ENCODE measurements around the gene CARD18. TPM values are rescaled to one million over a fixed set of nuclear protein-coding genes. Genes with fewer than 3 reads are reported as not detected.

CARD18 gene
- total and polyA plus RNA-seq, 2 of the 13 experiments (the other 11 are each of a cell fraction or from before 2014, with no cell fraction given), result not detected

DNA sequence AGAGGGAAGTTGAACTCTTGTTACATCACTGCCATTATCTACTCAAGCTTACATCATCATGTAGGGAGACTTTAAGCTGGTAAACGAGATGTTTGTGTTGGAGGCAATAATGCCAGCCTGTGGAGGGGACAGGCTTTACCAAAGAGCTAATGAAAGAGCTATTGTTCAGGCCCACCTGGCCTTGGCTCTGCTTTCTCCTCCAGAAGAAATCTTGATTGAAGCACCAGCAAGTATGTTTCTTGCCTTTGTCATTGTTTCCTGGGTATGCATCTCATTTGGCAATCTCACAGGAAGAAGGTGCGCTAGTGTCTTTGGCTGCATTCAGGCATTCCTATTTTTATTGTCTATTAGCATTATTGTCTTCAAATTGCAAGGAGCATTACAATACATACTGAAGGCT, 16.7 kb upstream of the CARD18 start (continued):
- TF ChIP-seq, protein P1, sequence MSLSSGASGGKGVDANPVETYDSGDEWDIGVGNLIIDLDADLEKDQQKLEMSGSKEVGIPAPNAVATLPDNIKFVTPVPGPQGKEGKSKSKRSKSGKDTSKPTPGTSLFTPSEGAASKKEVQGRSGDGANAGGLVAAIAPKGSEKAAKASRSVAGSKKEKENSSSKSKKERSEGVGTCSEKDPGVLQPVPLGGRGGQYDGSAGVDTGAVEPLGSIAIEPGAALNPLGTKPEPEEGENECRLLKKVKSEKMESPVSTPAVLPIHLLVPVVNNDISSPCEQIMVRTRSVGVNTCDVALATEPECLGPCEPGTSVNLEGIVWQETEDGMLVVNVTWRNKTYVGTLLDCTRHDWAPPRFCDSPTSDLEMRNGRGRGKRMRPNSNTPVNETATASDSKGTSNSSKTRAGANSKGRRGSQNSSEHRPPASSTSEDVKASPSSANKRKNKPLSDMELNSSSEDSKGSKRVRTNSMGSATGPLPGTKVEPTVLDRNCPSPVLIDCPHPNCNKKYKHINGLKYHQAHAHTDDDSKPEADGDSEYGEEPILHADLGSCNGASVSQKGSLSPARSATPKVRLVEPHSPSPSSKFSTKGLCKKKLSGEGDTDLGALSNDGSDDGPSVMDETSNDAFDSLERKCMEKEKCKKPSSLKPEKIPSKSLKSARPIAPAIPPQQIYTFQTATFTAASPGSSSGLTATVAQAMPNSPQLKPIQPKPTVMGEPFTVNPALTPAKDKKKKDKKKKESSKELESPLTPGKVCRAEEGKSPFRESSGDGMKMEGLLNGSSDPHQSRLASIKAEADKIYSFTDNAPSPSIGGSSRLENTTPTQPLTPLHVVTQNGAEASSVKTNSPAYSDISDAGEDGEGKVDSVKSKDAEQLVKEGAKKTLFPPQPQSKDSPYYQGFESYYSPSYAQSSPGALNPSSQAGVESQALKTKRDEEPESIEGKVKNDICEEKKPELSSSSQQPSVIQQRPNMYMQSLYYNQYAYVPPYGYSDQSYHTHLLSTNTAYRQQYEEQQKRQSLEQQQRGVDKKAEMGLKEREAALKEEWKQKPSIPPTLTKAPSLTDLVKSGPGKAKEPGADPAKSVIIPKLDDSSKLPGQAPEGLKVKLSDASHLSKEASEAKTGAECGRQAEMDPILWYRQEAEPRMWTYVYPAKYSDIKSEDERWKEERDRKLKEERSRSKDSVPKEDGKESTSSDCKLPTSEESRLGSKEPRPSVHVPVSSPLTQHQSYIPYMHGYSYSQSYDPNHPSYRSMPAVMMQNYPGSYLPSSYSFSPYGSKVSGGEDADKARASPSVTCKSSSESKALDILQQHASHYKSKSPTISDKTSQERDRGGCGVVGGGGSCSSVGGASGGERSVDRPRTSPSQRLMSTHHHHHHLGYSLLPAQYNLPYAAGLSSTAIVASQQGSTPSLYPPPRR (CRISPR knock-in tag; IDR thresholded peaks at IDR 0.05; ENCODE audit: borderline replicate concordance), result no peak
- TF ChIP-seq, protein P2, sequence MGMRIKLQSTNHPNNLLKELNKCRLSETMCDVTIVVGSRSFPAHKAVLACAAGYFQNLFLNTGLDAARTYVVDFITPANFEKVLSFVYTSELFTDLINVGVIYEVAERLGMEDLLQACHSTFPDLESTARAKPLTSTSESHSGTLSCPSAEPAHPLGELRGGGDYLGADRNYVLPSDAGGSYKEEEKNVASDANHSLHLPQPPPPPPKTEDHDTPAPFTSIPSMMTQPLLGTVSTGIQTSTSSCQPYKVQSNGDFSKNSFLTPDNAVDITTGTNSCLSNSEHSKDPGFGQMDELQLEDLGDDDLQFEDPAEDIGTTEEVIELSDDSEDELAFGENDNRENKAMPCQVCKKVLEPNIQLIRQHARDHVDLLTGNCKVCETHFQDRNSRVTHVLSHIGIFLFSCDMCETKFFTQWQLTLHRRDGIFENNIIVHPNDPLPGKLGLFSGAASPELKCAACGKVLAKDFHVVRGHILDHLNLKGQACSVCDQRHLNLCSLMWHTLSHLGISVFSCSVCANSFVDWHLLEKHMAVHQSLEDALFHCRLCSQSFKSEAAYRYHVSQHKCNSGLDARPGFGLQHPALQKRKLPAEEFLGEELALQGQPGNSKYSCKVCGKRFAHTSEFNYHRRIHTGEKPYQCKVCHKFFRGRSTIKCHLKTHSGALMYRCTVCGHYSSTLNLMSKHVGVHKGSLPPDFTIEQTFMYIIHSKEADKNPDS (CRISPR knock-in tag; IDR thresholded peaks at IDR 0.05), result no peak
- TF ChIP-seq TBX3 (IDR thresholded peaks at IDR 0.05; ENCODE audit: borderline replicate concordance) (no peak), ZNF253 (CRISPR knock-in tag; IDR thresholded peaks at IDR 0.05; ENCODE audit: borderline replicate concordance) (no peak), ZBTB42 (CRISPR knock-in tag; IDR thresholded peaks at IDR 0.05) (no peak), ZFX (CRISPR knock-in tag; IDR thresholded peaks at IDR 0.05; ENCODE audit: low read depth) (no peak), PHF21A (CRISPR knock-in tag; IDR thresholded peaks at IDR 0.05) (no peak), CHD2 (IDR thresholded peaks at IDR 0.05; ENCODE audit: low read depth, low read length) (no peak), KLF6 (CRISPR knock-in tag; IDR thresholded peaks at IDR 0.05) (no peak), GATAD2A (CRISPR knock-in tag; IDR thresholded peaks at IDR 0.05) (peak; percentile 46; the same call in 1 of the 2 replicates), ELF3 (CRISPR knock-in tag; IDR thresholded peaks at IDR 0.05) (no peak), GPN1 (CRISPR knock-in tag; IDR thresholded peaks at IDR 0.05; ENCODE audit: borderline replicate concordance) (no peak), MTF1 (CRISPR knock-in tag; IDR thresholded peaks at IDR 0.05) (no peak), TOPORS (CRISPR knock-in tag; IDR thresholded peaks at IDR 0.05) (no peak), FOXO1 (CRISPR knock-in tag; IDR thresholded peaks at IDR 0.05) (no peak), ZNF703 (CRISPR knock-in tag; IDR thresholded peaks at IDR 0.05; ENCODE audit: borderline replicate concordance) (no peak), SNAPC2 (CRISPR knock-in tag; IDR thresholded peaks at IDR 0.05) (no peak), ZNF3 (CRISPR knock-in tag; IDR thresholded peaks at IDR 0.05) (no peak)
- TF ChIP-seq, protein P3, sequence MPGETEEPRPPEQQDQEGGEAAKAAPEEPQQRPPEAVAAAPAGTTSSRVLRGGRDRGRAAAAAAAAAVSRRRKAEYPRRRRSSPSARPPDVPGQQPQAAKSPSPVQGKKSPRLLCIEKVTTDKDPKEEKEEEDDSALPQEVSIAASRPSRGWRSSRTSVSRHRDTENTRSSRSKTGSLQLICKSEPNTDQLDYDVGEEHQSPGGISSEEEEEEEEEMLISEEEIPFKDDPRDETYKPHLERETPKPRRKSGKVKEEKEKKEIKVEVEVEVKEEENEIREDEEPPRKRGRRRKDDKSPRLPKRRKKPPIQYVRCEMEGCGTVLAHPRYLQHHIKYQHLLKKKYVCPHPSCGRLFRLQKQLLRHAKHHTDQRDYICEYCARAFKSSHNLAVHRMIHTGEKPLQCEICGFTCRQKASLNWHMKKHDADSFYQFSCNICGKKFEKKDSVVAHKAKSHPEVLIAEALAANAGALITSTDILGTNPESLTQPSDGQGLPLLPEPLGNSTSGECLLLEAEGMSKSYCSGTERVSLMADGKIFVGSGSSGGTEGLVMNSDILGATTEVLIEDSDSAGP (CRISPR knock-in tag; IDR thresholded peaks at IDR 0.05; ENCODE audit: borderline replicate concordance), result no peak
- TF ChIP-seq, protein P4, sequence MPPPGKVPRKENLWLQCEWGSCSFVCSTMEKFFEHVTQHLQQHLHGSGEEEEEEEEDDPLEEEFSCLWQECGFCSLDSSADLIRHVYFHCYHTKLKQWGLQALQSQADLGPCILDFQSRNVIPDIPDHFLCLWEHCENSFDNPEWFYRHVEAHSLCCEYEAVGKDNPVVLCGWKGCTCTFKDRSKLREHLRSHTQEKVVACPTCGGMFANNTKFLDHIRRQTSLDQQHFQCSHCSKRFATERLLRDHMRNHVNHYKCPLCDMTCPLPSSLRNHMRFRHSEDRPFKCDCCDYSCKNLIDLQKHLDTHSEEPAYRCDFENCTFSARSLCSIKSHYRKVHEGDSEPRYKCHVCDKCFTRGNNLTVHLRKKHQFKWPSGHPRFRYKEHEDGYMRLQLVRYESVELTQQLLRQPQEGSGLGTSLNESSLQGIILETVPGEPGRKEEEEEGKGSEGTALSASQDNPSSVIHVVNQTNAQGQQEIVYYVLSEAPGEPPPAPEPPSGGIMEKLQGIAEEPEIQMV (CRISPR knock-in tag; IDR thresholded peaks at IDR 0.05; ENCODE audit: low read depth), result no peak
- TF ChIP-seq, protein P5, sequence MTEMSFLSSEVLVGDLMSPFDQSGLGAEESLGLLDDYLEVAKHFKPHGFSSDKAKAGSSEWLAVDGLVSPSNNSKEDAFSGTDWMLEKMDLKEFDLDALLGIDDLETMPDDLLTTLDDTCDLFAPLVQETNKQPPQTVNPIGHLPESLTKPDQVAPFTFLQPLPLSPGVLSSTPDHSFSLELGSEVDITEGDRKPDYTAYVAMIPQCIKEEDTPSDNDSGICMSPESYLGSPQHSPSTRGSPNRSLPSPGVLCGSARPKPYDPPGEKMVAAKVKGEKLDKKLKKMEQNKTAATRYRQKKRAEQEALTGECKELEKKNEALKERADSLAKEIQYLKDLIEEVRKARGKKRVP (CRISPR knock-in tag; IDR thresholded peaks at IDR 0.05), result peak in 1 of 2 experiments; percentile 47; a peak in 1 of 4 replicates

All from HepG2 (cell line).